Breast epithelium (tissue), 3 donors: ENCODE results near the gene WNK3.

Source experiments
- CTCF ChIP-seq, 3 donors: fragments of 450-650 bp; IDR thresholded peaks; one replicate each; pipeline ENCODE4 v1.5.1; 2016 to 2017; ENCODE audit warnings: antibody characterized with exemption in 3 of 3, mild to moderate bottlenecking in 3 of 3, moderate library complexity in 3 of 3
- POLR2A ChIP-seq: fragments of 450-650 bp; IDR thresholded peaks from one replicate; pipeline ENCODE4 v1.6.1; 2016; ENCODE audit warnings: antibody characterized with exemption, mild to moderate bottlenecking, moderate library complexity
- POLR2AphosphoS5 ChIP-seq, 3 donors: sonication (generic); formaldehyde crosslinking; IDR thresholded peaks; one replicate each; pipeline ENCODE4 v1.6.1; 2017; ENCODE audit warnings: antibody characterized with exemption in 3 of 3

DNA sequence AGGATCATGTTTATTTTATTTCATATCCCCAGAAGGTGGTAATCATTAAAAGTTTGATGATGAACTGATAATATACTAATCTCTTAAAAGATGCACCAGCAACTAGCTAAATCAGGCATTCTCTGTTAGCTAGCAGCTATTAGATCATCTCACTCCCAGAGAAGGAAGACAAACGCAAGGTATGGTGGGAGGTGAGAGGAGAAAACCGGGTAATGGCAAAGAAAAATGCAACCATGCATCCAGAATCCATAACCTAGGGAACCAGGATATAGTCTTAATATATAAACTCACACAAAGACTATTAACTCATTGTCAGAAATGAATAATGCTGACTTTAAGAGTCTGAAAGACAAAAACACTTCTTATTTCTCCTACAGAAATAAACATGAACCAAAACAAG, 66.1 kb downstream of the WNK3 start:
- no peak for TF ChIP-seq CTCF (IDR thresholded peaks at IDR 0.05)
- no peak for TF ChIP-seq POLR2A
- no peak for TF ChIP-seq POLR2AphosphoS5 (IDR thresholded peaks at IDR 0.05)
